ENCODE results near the gene CIAO3.

GRCh38 chr16:726438-727290 is 14.1 kb downstream of the CIAO3 start, which contains the start of the genes CCDC78 and HAGHL:
- TF ChIP-seq CTCF (IDR thresholded peaks at IDR 0.05) (no peak), CREB1 (CRISPR knock-in tag; IDR thresholded peaks at IDR 0.05) (no peak), TCF7 (CRISPR knock-in tag; IDR thresholded peaks at IDR 0.05; ENCODE audit: low read depth) (no peak), FOXP1 (CRISPR knock-in tag; IDR thresholded peaks at IDR 0.05; ENCODE audit: borderline replicate concordance) (no peak), NFE2L1 (CRISPR knock-in tag; IDR thresholded peaks at IDR 0.05) (no peak), JUN (CRISPR knock-in tag; IDR thresholded peaks at IDR 0.05) (no peak), MAX (CRISPR knock-in tag; IDR thresholded peaks at IDR 0.05) (peak; percentile 71; the same call in 1 of the 2 replicates), FOXJ3 (CRISPR knock-in tag; IDR thresholded peaks at IDR 0.05; ENCODE audit: borderline replicate concordance) (no peak), ZNF121 (CRISPR knock-in tag; IDR thresholded peaks at IDR 0.05) (no peak), ESRRA (CRISPR knock-in tag; IDR thresholded peaks at IDR 0.05; ENCODE audit: borderline replicate concordance) (0 out of 2 replicates have a peak, but pooled peaks have one; percentile 55), TEAD4 (CRISPR knock-in tag; IDR thresholded peaks at IDR 0.05) (no peak)
- TF ChIP-seq, protein P1, sequence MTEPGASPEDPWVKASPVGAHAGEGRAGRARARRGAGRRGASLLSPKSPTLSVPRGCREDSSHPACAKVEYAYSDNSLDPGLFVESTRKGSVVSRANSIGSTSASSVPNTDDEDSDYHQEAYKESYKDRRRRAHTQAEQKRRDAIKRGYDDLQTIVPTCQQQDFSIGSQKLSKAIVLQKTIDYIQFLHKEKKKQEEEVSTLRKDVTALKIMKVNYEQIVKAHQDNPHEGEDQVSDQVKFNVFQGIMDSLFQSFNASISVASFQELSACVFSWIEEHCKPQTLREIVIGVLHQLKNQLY (CRISPR knock-in tag; IDR thresholded peaks at IDR 0.05): no peak
- TF ChIP-seq, protein P2, sequence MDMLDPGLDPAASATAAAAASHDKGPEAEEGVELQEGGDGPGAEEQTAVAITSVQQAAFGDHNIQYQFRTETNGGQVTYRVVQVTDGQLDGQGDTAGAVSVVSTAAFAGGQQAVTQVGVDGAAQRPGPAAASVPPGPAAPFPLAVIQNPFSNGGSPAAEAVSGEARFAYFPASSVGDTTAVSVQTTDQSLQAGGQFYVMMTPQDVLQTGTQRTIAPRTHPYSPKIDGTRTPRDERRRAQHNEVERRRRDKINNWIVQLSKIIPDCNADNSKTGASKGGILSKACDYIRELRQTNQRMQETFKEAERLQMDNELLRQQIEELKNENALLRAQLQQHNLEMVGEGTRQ (CRISPR knock-in tag; IDR thresholded peaks at IDR 0.05): peak; percentile 64; the same call in 1 of the 2 replicates
- TF ChIP-seq, protein P3, sequence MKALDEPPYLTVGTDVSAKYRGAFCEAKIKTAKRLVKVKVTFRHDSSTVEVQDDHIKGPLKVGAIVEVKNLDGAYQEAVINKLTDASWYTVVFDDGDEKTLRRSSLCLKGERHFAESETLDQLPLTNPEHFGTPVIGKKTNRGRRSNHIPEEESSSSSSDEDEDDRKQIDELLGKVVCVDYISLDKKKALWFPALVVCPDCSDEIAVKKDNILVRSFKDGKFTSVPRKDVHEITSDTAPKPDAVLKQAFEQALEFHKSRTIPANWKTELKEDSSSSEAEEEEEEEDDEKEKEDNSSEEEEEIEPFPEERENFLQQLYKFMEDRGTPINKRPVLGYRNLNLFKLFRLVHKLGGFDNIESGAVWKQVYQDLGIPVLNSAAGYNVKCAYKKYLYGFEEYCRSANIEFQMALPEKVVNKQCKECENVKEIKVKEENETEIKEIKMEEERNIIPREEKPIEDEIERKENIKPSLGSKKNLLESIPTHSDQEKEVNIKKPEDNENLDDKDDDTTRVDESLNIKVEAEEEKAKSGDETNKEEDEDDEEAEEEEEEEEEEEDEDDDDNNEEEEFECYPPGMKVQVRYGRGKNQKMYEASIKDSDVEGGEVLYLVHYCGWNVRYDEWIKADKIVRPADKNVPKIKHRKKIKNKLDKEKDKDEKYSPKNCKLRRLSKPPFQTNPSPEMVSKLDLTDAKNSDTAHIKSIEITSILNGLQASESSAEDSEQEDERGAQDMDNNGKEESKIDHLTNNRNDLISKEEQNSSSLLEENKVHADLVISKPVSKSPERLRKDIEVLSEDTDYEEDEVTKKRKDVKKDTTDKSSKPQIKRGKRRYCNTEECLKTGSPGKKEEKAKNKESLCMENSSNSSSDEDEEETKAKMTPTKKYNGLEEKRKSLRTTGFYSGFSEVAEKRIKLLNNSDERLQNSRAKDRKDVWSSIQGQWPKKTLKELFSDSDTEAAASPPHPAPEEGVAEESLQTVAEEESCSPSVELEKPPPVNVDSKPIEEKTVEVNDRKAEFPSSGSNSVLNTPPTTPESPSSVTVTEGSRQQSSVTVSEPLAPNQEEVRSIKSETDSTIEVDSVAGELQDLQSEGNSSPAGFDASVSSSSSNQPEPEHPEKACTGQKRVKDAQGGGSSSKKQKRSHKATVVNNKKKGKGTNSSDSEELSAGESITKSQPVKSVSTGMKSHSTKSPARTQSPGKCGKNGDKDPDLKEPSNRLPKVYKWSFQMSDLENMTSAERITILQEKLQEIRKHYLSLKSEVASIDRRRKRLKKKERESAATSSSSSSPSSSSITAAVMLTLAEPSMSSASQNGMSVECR (CRISPR knock-in tag; IDR thresholded peaks at IDR 0.05; ENCODE audit: borderline replicate concordance): no peak
